ENCODE results near the gene TXNDC2.

Gene TXNDC2

GRCh38 chr18:9914584-9915290 lies 29.0 kb downstream of the TXNDC2 start:
- H3K27ac ChIP-seq: peak overlapping the region; percentile 97
- TF ChIP-seq ZFX (IDR thresholded peaks at IDR 0.05): peak; percentile 55
- TF ChIP-seq, protein P1, sequence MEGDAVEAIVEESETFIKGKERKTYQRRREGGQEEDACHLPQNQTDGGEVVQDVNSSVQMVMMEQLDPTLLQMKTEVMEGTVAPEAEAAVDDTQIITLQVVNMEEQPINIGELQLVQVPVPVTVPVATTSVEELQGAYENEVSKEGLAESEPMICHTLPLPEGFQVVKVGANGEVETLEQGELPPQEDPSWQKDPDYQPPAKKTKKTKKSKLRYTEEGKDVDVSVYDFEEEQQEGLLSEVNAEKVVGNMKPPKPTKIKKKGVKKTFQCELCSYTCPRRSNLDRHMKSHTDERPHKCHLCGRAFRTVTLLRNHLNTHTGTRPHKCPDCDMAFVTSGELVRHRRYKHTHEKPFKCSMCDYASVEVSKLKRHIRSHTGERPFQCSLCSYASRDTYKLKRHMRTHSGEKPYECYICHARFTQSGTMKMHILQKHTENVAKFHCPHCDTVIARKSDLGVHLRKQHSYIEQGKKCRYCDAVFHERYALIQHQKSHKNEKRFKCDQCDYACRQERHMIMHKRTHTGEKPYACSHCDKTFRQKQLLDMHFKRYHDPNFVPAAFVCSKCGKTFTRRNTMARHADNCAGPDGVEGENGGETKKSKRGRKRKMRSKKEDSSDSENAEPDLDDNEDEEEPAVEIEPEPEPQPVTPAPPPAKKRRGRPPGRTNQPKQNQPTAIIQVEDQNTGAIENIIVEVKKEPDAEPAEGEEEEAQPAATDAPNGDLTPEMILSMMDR (conservative IDR thresholded peaks at IDR 0.05): no peak; the same call in 1 of the 2 replicates

DNA sequence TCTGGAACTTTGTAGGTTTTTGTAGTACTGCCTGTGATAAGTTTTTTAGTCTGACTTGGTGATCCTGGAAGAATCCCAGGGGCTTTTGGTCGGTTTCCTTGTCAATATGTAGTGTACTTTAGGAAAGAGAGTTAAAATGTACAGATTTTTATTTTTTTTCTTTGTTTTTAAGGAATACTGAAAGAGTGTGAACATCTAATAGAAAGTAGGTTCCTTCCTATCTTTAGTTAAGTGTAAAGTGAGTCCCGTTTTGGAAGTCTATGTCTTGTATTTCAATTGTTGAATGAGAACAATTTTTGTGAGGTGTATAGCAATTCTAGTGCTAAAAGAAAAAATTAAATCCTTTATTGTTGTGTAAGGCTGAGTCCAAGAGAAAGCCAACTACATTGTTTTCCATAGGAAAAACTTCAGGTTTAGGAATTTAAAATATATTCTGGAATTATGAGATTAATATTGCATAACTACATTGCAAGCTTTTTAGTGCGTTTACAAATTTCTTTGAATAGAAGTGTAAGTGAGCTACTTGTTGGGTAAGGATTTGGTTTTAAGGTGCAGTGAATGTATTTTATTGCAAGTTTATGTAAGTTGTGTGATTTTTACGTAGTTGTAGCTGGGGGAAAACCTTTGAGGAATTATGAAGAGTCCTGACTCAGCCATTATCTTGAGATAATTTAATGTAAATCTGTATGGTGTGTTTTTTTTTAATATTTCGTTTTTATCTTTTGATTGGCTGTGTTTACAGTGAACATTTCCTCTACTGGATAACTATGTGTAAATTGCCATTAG lies 29.7 kb downstream of the TXNDC2 start:
- peak overlapping the region; percentile 97 for H3K27ac ChIP-seq
- no peak for TF ChIP-seq ZFX (IDR thresholded peaks at IDR 0.05)

GRCh38 chr18:9916077-9916639 lies 30.4 kb downstream of the TXNDC2 start:
- H3K27ac ChIP-seq: no peak overlapping the region
- TF ChIP-seq, protein P1 (conservative IDR thresholded peaks at IDR 0.05): no peak
- TF ChIP-seq ZFX (IDR thresholded peaks at IDR 0.05): no peak

GRCh38 chr18:9916808-9917207 lies 31.0 kb downstream of the TXNDC2 start:
- TF ChIP-seq, protein P1 (conservative IDR thresholded peaks at IDR 0.05): no peak
- TF ChIP-seq ZFX (IDR thresholded peaks at IDR 0.05): no peak
- no peak overlapping the region for H3K27ac ChIP-seq

DNA sequence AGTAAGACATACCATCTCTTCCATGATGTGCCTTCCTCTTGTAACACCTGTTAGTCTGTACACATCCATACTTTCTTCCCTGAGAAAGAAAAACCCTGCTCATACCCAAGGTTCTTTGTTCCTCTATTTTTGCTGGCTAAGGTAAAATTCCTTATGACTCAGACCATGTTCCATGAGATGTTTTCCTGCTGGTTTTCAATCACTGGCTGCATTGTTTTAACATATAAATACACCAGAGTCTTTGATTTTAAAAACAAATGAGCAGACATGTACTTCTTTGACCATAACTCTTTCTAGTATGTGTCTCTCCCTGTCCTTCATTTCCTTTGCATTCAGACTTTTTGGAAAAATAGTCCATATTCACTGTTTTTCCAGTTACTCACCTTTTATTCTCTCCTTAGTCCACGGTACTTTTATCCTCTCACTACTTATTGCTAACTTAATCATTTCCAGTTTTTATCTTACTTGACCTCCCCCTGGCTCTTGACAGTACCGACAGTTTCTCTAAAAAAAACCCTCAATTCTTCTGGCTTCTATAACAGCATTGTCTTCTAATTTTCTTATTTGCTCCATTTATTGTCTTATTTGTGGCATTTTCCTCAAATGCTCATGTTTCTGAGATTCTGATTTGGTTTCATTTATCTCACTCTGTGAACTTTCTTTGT lies 32.4 kb downstream of the TXNDC2 start:
- H3K27ac ChIP-seq: no peak overlapping the region

GRCh38 chr18:9919564-9920232 lies 33.9 kb downstream of the TXNDC2 start:
- no peak for TF ChIP-seq ZFX (IDR thresholded peaks at IDR 0.05)
- TF ChIP-seq, protein P1 (conservative IDR thresholded peaks at IDR 0.05): no peak
- no peak overlapping the region for H3K27ac ChIP-seq

More for the DNA sequence above, 32.4 kb downstream of the TXNDC2 start:
- no peak for TF ChIP-seq ZFX (IDR thresholded peaks at IDR 0.05)
- TF ChIP-seq, protein P1 (conservative IDR thresholded peaks at IDR 0.05): no peak

DNA sequence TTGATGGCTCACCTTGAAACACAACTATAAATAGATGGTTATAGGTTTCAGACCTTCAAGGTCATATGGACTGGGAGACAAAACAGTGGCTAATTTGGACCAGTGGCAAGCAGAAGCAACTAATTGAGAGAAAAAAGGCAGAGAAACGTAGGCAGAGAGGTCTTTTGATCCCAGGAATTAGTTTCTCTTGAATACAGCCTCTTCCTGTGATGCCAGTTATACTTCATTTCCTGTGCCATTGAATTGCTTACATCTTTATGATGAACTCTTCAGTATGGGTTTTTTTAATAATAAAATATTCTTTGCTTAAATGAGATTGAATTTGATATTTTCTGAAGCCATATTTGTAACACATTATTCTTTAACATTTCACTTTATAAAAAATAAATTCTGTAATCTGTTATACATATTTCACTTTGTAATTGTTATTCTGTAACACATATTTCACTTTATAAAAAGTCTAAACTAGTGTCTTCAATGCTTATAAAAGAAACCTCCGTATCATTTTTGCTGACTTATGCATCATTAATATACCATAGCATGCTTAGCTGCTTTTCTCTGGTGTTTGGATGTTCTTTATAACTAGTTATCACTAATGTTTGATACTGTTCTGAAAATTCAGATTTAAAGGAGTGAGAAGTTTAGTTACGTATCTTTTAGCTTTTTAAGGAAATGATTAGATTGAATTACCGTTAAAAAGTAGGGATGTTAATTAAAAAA lies 37.0 kb downstream of the TXNDC2 start:
- no peak for TF ChIP-seq ZFX (IDR thresholded peaks at IDR 0.05)
- TF ChIP-seq, protein P1 (conservative IDR thresholded peaks at IDR 0.05): no peak

More for the DNA sequence above, 37.0 kb downstream of the TXNDC2 start:
- H3K27ac ChIP-seq: no peak overlapping the region

Measured in C4-2B (cell line).